Activated CD8-positive, alpha-beta T cell treated with anti-CD3 and anti-CD28 coated beads for 36 hours (primary cell): ENCODE measurements around the gene MTREX. TPM values are rescaled to one million over a fixed set of nuclear protein-coding genes. Genes with fewer than 3 reads are reported as not detected.

Experiments
- ATAC-seq: fragments of 200-7000 bp; cut with Tn5 transposase; one replicate; pipeline ENCODE4 v1.10.0; 2021; ENCODE audit warnings: mild to moderate bottlenecking, moderate library complexity
- CTCF ChIA-PET: fragments of 350-600 bp; sonication (Branson Sonifier 250); formaldehyde crosslinking; loops from one replicate; lab custom pipeline; 2021; ENCODE audit warnings: antibody characterized with exemption; lab: Charles Lee
- POLR2A ChIA-PET: fragments of 350-600 bp; sonication (Branson Sonifier 250); formaldehyde crosslinking; loops from one replicate; lab custom pipeline; 2021; ENCODE audit warnings: antibody characterized with exemption; lab: Charles Lee
- DNase-seq: peaks from one replicate; pipeline ENCODE4 v3.0.0-alpha.2; 2020
- H3K27ac Mint-ChIP-seq: one replicate; pipeline ENCODE4 v1.8.0; 2021; ENCODE audit warnings: mild to moderate bottlenecking, mixed read lengths
- H3K27me3 Mint-ChIP-seq: one replicate; pipeline ENCODE4 v1.8.0; 2021; ENCODE audit warnings: mixed read lengths
- H3K36me3 Mint-ChIP-seq: one replicate; pipeline ENCODE4 v1.8.0; 2021; ENCODE audit warnings: low read depth, mixed read lengths
- H3K4me1 Mint-ChIP-seq: one replicate; pipeline ENCODE4 v1.8.0; 2021; ENCODE audit warnings: low read depth, mixed read lengths
- H3K4me3 Mint-ChIP-seq: one replicate; pipeline ENCODE4 v1.8.0; 2021; ENCODE audit warnings: mild to moderate bottlenecking, moderate library complexity, mixed read lengths
- H3K9me3 Mint-ChIP-seq: one replicate; pipeline ENCODE4 v1.8.0; 2021; ENCODE audit warnings: mixed read lengths
- intact Hi-C: fragments of 100-400 bp; cut with micrococcal nuclease; formaldehyde crosslinking; loops from one replicate; pipeline ENCODE4 v1.10.0; 2022
- total RNA-seq, 2 experiments: library from RNA; stranded (reverse); gene quantifications; one replicate each; pipeline ENCODE4 v1.2.3, GENCODE V29; 2021
- TF ChIP-seq, protein P1 (sequence below): fragments of 200-600 bp; IDR thresholded peaks from one replicate; pipeline ENCODE4 v1.8.0; 2022; ENCODE audit warnings: antibody characterized with exemption, mild to moderate bottlenecking

The MTREX gene
- total RNA-seq, 2 experiments from 2014 or later = 88.9 to 93.4 TPM

DNA sequence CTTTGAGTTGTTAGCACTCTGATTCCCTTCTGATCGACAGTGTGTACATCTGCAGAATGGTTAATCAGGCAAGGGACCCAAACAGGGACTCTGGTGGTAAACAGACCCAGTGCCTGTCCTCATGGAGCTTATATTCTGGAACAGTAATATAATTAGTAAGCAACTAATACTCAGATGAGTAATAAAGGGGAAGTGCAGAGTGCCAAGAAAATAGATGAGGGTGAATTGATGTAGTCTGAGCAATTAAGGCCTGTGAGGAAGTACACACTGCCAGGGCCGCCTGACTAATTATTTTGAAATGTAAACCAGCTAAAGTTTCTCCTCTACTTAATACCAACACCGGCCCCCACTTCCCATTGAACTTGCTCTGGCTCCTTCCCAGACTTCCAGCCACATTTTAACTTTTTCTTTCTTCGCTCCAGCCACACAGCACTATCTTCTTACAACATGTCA lies 4.5 kb upstream of the MTREX start:
- no peaks in the 10 kb centered on the region for H3K27me3 Mint-ChIP-seq
- POLR2A ChIA-PET = no interaction called here
- peaks cover 19% of the 10 kb centered on the region for H3K4me1 Mint-ChIP-seq
- H3K9me3 Mint-ChIP-seq = peaks cover 8% of the 10 kb centered on the region
- ATAC-seq (no peak), DNase-seq (no peak)
- H3K27ac Mint-ChIP-seq = no peak overlapping the region
- TF ChIP-seq, protein P1, sequence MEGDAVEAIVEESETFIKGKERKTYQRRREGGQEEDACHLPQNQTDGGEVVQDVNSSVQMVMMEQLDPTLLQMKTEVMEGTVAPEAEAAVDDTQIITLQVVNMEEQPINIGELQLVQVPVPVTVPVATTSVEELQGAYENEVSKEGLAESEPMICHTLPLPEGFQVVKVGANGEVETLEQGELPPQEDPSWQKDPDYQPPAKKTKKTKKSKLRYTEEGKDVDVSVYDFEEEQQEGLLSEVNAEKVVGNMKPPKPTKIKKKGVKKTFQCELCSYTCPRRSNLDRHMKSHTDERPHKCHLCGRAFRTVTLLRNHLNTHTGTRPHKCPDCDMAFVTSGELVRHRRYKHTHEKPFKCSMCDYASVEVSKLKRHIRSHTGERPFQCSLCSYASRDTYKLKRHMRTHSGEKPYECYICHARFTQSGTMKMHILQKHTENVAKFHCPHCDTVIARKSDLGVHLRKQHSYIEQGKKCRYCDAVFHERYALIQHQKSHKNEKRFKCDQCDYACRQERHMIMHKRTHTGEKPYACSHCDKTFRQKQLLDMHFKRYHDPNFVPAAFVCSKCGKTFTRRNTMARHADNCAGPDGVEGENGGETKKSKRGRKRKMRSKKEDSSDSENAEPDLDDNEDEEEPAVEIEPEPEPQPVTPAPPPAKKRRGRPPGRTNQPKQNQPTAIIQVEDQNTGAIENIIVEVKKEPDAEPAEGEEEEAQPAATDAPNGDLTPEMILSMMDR = no peak
- H3K4me3 Mint-ChIP-seq = no peak overlapping the region
- peaks cover 29% of the 10 kb centered on the region for H3K36me3 Mint-ChIP-seq
- intact Hi-C loops = no loop called here
- CTCF ChIA-PET = interaction anchor here (0.6 to 2.3 kb wide), 4 partner anchors 11 to 388 kb away, joined by 3 to 7 read pairs (median 4); partner anchors contain the start of gene MCIDAS

DNA sequence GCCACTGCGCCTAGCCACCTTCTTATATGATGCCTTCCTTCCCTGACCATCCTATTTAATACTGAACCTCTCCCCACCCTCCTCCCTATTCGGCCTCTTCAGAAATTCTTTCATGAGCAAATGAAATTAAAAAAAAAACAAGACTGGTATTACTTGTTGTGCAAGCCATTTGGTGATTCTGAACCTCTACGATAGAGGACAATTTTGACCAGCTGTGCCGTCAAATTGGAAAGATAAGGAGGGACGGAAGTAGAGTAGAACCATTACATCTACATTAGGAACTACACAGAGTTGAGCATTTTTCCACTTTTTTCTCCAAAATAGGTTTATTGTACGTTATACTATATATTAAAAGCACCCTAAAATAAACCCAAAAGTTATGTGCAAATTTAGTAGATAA lies 3.2 kb upstream of the MTREX start:
- H3K27ac Mint-ChIP-seq = no peak overlapping the region
- ChIA-PET POLR2A (no interaction called here), CTCF (interaction anchor here (0.6 kb wide), 1 partner anchor 1029 kb away, joined by 3 read pairs; no protein-coding TSS in a partner anchor)
- H3K4me3 Mint-ChIP-seq = no peak overlapping the region
- H3K27me3 Mint-ChIP-seq = no peaks in the 10 kb centered on the region
- peaks cover 26% of the 10 kb centered on the region for H3K36me3 Mint-ChIP-seq
- H3K4me1 Mint-ChIP-seq = peaks cover 16% of the 10 kb centered on the region
- no peak for DNase-seq
- intact Hi-C loops = no loop called here
- no peak for ATAC-seq
- peaks cover 8% of the 10 kb centered on the region for H3K9me3 Mint-ChIP-seq
- TF ChIP-seq, protein P1 = no peak

GRCh38 chr5:55305345-55305744 lies 2.4 kb upstream of the MTREX start:
- Mint-ChIP-seq H3K27ac (no peak overlapping the region), H3K36me3 (peaks cover 26% of the 10 kb centered on the region), H3K27me3 (no peaks in the 10 kb centered on the region), H3K9me3 (peaks cover 8% of the 10 kb centered on the region), H3K4me3 (no peak overlapping the region), H3K4me1 (peaks cover 15% of the 10 kb centered on the region)
- TF ChIP-seq, protein P1 = no peak
- CTCF ChIA-PET = no interaction called here
- POLR2A ChIA-PET = interaction anchor here (2.4 kb wide), 1 partner anchor 73 kb away, joined by 5 read pairs; the partner anchor contains the start of gene CCNO
- no peak for ATAC-seq
- DNase-seq = no peak
- intact Hi-C loops = loop anchor here (5.0 kb wide), 2 partner anchors 78 to 133 kb away; partner anchors contain the start of genes CDC20B and MCIDAS

- Mint-ChIP-seq H3K36me3 (peaks cover 25% of the 10 kb centered on the region), H3K27ac (no peak overlapping the region), H3K4me1 (peaks cover 27% of the 10 kb centered on the region), H3K4me3 (no peak overlapping the region), H3K9me3 (peaks cover 6% of the 10 kb centered on the region), H3K27me3 (no peaks in the 10 kb centered on the region)
- ChIA-PET CTCF (interaction anchor here (1.2 to 2.6 kb wide), 8 partner anchors 10 to 133 kb away, joined by 3 to 13 read pairs (median 5); partner anchors contain the start of genes CDC20B and MCIDAS), POLR2A (interaction anchor here (0.6 to 2.4 kb wide), 7 partner anchors 9 to 153 kb away, joined by 3 to 10 read pairs (median 4); partner anchors contain the start of gene CCNO)
- TF ChIP-seq, protein P1 = no peak
- ATAC-seq (no peak), DNase-seq (no peak)
- intact Hi-C loops = loop anchor here (5.0 kb wide), 2 partner anchors 80 to 135 kb away; partner anchors contain the start of genes CDC20B and MCIDAS
Observed at GRCh38 chr5:55306641-55307382, 977 bp upstream of the MTREX start.
